ENCODE measurements around the gene TMEM174. TPM values are rescaled to one million over a fixed set of nuclear protein-coding genes. Genes with fewer than 3 reads are reported as not detected.

Gene TMEM174
- total RNA-seq, 2 experiments from 2014 or later = not detected

- DNase-seq (no peak), ATAC-seq (no peak)
- Mint-ChIP-seq H3K27me3 (peaks cover 62% of the 10 kb centered on the region), H3K9me3 (peaks cover 3% of the 10 kb centered on the region), H3K4me3 (no peak overlapping the region), H3K4me1 (ENCODE audit: low read depth) (no peaks in the 10 kb centered on the region), H3K27ac (no peak overlapping the region), H3K36me3 (ENCODE audit: low read depth) (peaks cover 5% of the 10 kb centered on the region)
- TF ChIP-seq, protein P1, sequence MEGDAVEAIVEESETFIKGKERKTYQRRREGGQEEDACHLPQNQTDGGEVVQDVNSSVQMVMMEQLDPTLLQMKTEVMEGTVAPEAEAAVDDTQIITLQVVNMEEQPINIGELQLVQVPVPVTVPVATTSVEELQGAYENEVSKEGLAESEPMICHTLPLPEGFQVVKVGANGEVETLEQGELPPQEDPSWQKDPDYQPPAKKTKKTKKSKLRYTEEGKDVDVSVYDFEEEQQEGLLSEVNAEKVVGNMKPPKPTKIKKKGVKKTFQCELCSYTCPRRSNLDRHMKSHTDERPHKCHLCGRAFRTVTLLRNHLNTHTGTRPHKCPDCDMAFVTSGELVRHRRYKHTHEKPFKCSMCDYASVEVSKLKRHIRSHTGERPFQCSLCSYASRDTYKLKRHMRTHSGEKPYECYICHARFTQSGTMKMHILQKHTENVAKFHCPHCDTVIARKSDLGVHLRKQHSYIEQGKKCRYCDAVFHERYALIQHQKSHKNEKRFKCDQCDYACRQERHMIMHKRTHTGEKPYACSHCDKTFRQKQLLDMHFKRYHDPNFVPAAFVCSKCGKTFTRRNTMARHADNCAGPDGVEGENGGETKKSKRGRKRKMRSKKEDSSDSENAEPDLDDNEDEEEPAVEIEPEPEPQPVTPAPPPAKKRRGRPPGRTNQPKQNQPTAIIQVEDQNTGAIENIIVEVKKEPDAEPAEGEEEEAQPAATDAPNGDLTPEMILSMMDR (IDR thresholded peaks at IDR 0.05) = no peak
- intact Hi-C loops (cut with micrococcal nuclease) = no loop called here
- CTCF ChIA-PET = interaction anchor here (1.0 kb wide), 1 partner anchor 21 kb away, joined by 3 read pairs; no protein-coding TSS in a partner anchor
- POLR2A ChIA-PET = no interaction called here
Observed at GRCh38 chr5:73179730-73180129, 6.7 kb downstream of the TMEM174 start.

- Mint-ChIP-seq H3K27ac (no peak overlapping the region), H3K4me3 (no peak overlapping the region), H3K9me3 (peaks cover 7% of the 10 kb centered on the region), H3K36me3 (ENCODE audit: low read depth) (peaks cover 5% of the 10 kb centered on the region), H3K4me1 (ENCODE audit: low read depth) (no peaks in the 10 kb centered on the region), H3K27me3 (peaks cover 57% of the 10 kb centered on the region)
- DNase-seq = no peak
- ChIA-PET POLR2A (no interaction called here), CTCF (no interaction called here)
- ATAC-seq = no peak
- intact Hi-C loops (cut with micrococcal nuclease) = no loop called here
- TF ChIP-seq, protein P1 (IDR thresholded peaks at IDR 0.05) = no peak
Observed at GRCh38 chr5:73180566-73180965, 7.6 kb downstream of the TMEM174 start.

DNA sequence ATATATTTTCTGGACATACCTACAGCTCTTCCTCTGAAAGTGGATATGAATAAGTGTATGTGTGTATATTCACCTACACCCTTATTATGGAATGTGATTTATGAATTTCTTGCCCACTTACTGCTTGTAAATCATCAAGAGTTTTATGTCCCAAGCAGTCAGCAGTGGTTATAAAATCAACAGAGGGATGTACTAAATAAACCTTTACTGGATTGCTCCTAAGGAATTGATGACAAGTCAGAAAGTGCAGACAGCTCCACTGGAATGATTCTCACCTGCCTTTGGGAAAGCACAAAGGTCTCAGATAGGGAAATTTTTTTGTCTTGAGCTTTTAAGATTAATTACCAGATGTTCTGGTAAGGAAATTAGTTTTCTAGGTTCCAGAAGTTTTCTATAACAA, 9.3 kb downstream of the TMEM174 start:
- intact Hi-C loops (cut with micrococcal nuclease) = no loop called here

GRCh38 chr5:73183000-73183399, 10.0 kb downstream of the TMEM174 start:
- DNase-seq (no peak), ATAC-seq (no peak)
- TF ChIP-seq, protein P1 (IDR thresholded peaks at IDR 0.05) = no peak
- POLR2A ChIA-PET = no interaction called here
- CTCF ChIA-PET = interaction anchor here (1.7 to 2.7 kb wide), 2 partner anchors 12 to 123 kb away, joined by 3 to 6 read pairs; no protein-coding TSS in a partner anchor
- Mint-ChIP-seq H3K36me3 (ENCODE audit: low read depth) (peaks cover 5% of the 10 kb centered on the region), H3K27ac (no peak overlapping the region), H3K4me1 (ENCODE audit: low read depth) (no peaks in the 10 kb centered on the region), H3K9me3 (peaks cover 7% of the 10 kb centered on the region), H3K27me3 (peaks cover 49% of the 10 kb centered on the region), H3K4me3 (no peak overlapping the region)
- intact Hi-C loops (cut with micrococcal nuclease) = no loop called here

More for the DNA sequence above, 9.3 kb downstream of the TMEM174 start:
- H3K4me3 Mint-ChIP-seq = no peak overlapping the region
- no peaks in the 10 kb centered on the region for H3K4me1 Mint-ChIP-seq (ENCODE audit: low read depth)
- peaks cover 5% of the 10 kb centered on the region for H3K36me3 Mint-ChIP-seq (ENCODE audit: low read depth)
- DNase-seq = no peak
- H3K27me3 Mint-ChIP-seq = peaks cover 50% of the 10 kb centered on the region
- peaks cover 7% of the 10 kb centered on the region for H3K9me3 Mint-ChIP-seq
- POLR2A ChIA-PET = no interaction called here
- H3K27ac Mint-ChIP-seq = no peak overlapping the region
- TF ChIP-seq, protein P1 (IDR thresholded peaks at IDR 0.05) = no peak
- no peak for ATAC-seq
- CTCF ChIA-PET = interaction anchor here (0.8 to 2.7 kb wide), 4 partner anchors 11 to 123 kb away, joined by 3 to 6 read pairs (median 4); no protein-coding TSS in a partner anchor

GRCh38 chr5:73183481-73183891, 10.5 kb downstream of the TMEM174 start:
- no peak overlapping the region for H3K27ac Mint-ChIP-seq

More at GRCh38 chr5:73183481-73183891, 10.5 kb downstream of the TMEM174 start:
- Mint-ChIP-seq H3K27me3 (peaks cover 46% of the 10 kb centered on the region), H3K36me3 (ENCODE audit: low read depth) (peaks cover 5% of the 10 kb centered on the region), H3K9me3 (peaks cover 7% of the 10 kb centered on the region), H3K4me3 (no peak overlapping the region), H3K4me1 (ENCODE audit: low read depth) (no peaks in the 10 kb centered on the region)
- TF ChIP-seq, protein P1 (IDR thresholded peaks at IDR 0.05) = no peak
- no peak for ATAC-seq
- DNase-seq = no peak
- intact Hi-C loops (cut with micrococcal nuclease) = no loop called here
- ChIA-PET CTCF (interaction anchor here (2.7 kb wide), 1 partner anchor 12 kb away, joined by 6 read pairs; no protein-coding TSS in a partner anchor), POLR2A (no interaction called here)

All from activated CD8-positive, alpha-beta T cell treated with anti-CD3 and anti-CD28 coated beads for 36 hours (primary cell).